GM12864 (cell line): ENCODE results near the gene IP6K3.

Experiments
- DNase-seq: peaks from one replicate; pipeline ENCODE4 v3.0.0-alpha.2; 2011; ENCODE audit warnings: low read depth
- H3K4me3 ChIP-seq: 2 replicates; pipeline ENCODE4 v1.5.1; 2011; ENCODE audit warnings: mild to moderate bottlenecking, low read depth, low read length, control low read depth
- CTCF ChIP-seq: IDR thresholded peaks from 2 replicates; pipeline ENCODE4 v1.5.1; 2011; ENCODE audit warnings: low read depth, mild to moderate bottlenecking, moderate library complexity, low read length, control low read depth, inconsistent platforms; ENCODE audit errors: missing control alignments

IP6K3 gene

GRCh38 chr6:33746651-33747100 lies at the start of gene IP6K3:
TSS of gene IP6K3 (minus strand) at chr6:33746905. CDS start at chr6:33735476, 11,429 bp downstream.
- DNase-seq, result no peak
- TF ChIP-seq CTCF, result no peak
- no peak within 1 kb of the TSS for H3K4me3 ChIP-seq

- no peak for TF ChIP-seq CTCF
- no peak for DNase-seq
Observed at GRCh38 chr6:33794910-33795623, 48.4 kb upstream of the IP6K3 start.

GRCh38 chr6:33792981-33793380 lies 46.3 kb upstream of the IP6K3 start:
- no peak for DNase-seq
- no peak overlapping the region for H3K4me3 ChIP-seq
- TF ChIP-seq CTCF, result no peak

More at GRCh38 chr6:33794910-33795623, 48.4 kb upstream of the IP6K3 start:
- no peak overlapping the region for H3K4me3 ChIP-seq

- TF ChIP-seq CTCF, result no peak
- H3K4me3 ChIP-seq, result no peak overlapping the region
- no peak for DNase-seq
Observed at GRCh38 chr6:33791620-33792019, 44.9 kb upstream of the IP6K3 start.

- TF ChIP-seq CTCF, result no peak
- no peak for DNase-seq
- H3K4me3 ChIP-seq, result no peak overlapping the region
Observed at GRCh38 chr6:33790910-33791309, 44.2 kb upstream of the IP6K3 start.

GRCh38 chr6:33790379-33790778 lies 43.7 kb upstream of the IP6K3 start:
- DNase-seq, result no peak
- H3K4me3 ChIP-seq, result no peak overlapping the region
- no peak for TF ChIP-seq CTCF

- H3K4me3 ChIP-seq, result peak overlapping the region; percentile 22
- TF ChIP-seq CTCF, result no peak
- no peak for DNase-seq
Observed at GRCh38 chr6:33789550-33789895, 42.8 kb upstream of the IP6K3 start.
